Measurements from ENCODE around the gene RGS9BP. TPM values are rescaled to one million over a fixed set of nuclear protein-coding genes. Genes with fewer than 3 reads are reported as not detected.
A peak's percentile ranks its signal among the peaks of the same experiment; 100 is the strongest.

Gene RGS9BP
- total RNA-seq, 2 experiments from 2014 or later, result 0.18 to 0.32 TPM

DNA sequence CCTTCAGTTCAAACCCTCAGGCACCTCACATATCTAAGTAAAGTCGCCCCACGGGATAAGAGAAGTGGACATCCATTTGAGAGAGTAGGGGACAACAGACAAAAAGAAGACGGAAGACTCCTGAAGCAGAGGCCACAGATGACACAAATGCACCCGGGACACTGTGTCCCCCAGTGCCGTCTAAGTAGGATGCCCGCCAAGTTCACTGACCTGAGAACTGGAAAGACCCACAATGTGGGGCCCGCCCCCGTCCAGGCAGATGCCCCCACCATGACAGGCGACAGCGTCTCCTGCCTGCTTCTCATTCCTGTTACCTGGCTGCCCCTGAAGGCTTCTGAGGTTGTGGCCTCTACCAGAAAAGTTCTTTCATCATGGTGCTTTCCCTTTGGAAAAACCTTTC lies 17.6 kb upstream of the RGS9BP start:
- Mint-ChIP-seq H3K4me3 (no peak overlapping the region), H3K27ac (no peak overlapping the region), H3K4me1 (ENCODE audit: low read depth) (peaks cover 4% of the 10 kb centered on the region), H3K36me3 (ENCODE audit: low read depth) (peaks cover 2% of the 10 kb centered on the region), H3K27me3 (no peaks in the 10 kb centered on the region), H3K9me3 (no peaks in the 10 kb centered on the region)
- CTCF ChIA-PET, result no interaction called here
- POLR2A ChIA-PET, result no interaction called here
- DNase-seq (no peak), ATAC-seq (no peak)
- intact Hi-C loops (cut with micrococcal nuclease), result no loop called here
- TF ChIP-seq, protein P1, sequence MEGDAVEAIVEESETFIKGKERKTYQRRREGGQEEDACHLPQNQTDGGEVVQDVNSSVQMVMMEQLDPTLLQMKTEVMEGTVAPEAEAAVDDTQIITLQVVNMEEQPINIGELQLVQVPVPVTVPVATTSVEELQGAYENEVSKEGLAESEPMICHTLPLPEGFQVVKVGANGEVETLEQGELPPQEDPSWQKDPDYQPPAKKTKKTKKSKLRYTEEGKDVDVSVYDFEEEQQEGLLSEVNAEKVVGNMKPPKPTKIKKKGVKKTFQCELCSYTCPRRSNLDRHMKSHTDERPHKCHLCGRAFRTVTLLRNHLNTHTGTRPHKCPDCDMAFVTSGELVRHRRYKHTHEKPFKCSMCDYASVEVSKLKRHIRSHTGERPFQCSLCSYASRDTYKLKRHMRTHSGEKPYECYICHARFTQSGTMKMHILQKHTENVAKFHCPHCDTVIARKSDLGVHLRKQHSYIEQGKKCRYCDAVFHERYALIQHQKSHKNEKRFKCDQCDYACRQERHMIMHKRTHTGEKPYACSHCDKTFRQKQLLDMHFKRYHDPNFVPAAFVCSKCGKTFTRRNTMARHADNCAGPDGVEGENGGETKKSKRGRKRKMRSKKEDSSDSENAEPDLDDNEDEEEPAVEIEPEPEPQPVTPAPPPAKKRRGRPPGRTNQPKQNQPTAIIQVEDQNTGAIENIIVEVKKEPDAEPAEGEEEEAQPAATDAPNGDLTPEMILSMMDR (IDR thresholded peaks at IDR 0.05), result no peak

DNA sequence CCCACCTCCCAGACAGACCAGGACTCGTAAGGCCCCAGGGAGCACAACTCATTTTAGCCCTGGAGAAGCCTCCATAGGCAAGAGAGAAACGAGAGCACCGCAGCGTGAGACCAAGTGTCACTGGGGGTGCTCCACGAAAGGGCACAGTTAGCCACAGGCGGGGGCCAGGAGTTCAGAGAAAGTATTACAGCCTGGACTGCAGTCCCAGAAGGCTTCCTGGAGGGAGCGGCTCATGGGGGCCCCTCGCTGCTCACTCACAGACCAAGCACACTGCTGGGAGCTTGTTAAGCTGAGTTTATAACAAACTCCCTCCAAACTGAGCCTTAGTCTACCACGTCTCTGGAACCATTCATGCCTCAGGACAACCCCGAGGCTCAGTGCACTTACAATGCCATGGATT lies 17.1 kb upstream of the RGS9BP start:
- no peak for ATAC-seq
- POLR2A ChIA-PET, result no interaction called here
- peaks cover 4% of the 10 kb centered on the region for H3K4me1 Mint-ChIP-seq (ENCODE audit: low read depth)

DNA sequence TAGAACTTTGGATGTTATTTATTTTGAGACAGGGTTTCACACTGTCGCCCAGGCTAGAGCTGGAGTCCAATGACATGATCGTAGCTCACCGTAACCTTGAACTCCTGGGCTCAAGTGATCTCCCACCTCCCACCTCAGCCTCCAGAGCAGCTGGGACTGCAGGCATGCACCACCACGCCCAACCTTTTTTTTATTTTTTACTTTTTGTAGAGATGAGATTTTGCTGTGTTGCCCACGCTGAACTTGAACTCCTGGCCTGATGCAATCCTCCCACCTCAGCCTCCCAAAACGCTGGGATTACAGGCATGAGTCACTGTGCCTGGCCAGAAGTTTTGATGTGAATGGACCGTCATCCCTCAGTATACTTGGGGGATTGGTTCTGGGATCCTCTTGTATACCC lies 14.3 kb upstream of the RGS9BP start:
- ATAC-seq (no peak), DNase-seq (no peak)
- Mint-ChIP-seq H3K4me3 (no peak overlapping the region), H3K27me3 (no peaks in the 10 kb centered on the region), H3K4me1 (ENCODE audit: low read depth) (peaks cover 4% of the 10 kb centered on the region), H3K9me3 (no peaks in the 10 kb centered on the region), H3K27ac (no peak overlapping the region), H3K36me3 (ENCODE audit: low read depth) (peaks cover 1% of the 10 kb centered on the region)
- POLR2A ChIA-PET, result no interaction called here
- CTCF ChIA-PET, result no interaction called here
- intact Hi-C loops (cut with micrococcal nuclease), result no loop called here
- TF ChIP-seq, protein P1 (IDR thresholded peaks at IDR 0.05), result no peak

More for the DNA sequence above, 17.1 kb upstream of the RGS9BP start:
- CTCF ChIA-PET, result no interaction called here
- Mint-ChIP-seq H3K4me3 (no peak overlapping the region), H3K27me3 (no peaks in the 10 kb centered on the region), H3K9me3 (no peaks in the 10 kb centered on the region), H3K27ac (no peak overlapping the region), H3K36me3 (ENCODE audit: low read depth) (peaks cover 2% of the 10 kb centered on the region)
- intact Hi-C loops (cut with micrococcal nuclease), result no loop called here
- no peak for DNase-seq
- TF ChIP-seq, protein P1 (IDR thresholded peaks at IDR 0.05), result no peak

DNA sequence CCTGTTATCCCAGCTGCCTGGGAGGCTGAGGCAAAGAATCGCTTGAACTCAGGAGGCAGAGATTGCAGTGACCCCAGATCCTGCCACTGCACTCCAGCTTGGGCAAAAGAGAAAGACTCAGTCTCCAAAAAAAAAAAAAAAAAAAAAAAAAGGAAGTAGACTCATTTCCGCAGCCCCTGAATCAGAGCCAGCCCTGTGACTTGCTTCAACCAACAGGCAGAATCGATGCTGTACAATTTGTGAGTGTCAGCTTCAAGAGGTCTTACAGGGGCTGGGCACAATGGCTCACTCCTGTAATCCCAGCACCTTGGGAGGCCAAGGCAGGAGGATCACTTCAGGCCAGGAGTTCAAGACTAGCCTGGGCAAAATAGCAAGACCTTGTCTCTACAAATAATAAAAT lies 13.5 kb upstream of the RGS9BP start:
- Mint-ChIP-seq H3K4me1 (ENCODE audit: low read depth) (peaks cover 4% of the 10 kb centered on the region), H3K9me3 (no peaks in the 10 kb centered on the region), H3K4me3 (no peak overlapping the region), H3K27ac (no peak overlapping the region), H3K27me3 (no peaks in the 10 kb centered on the region), H3K36me3 (ENCODE audit: low read depth) (peaks cover 1% of the 10 kb centered on the region)
- DNase-seq, result peak; percentile 24
- ChIA-PET POLR2A (no interaction called here), CTCF (no interaction called here)
- TF ChIP-seq, protein P1 (IDR thresholded peaks at IDR 0.05), result no peak
- intact Hi-C loops (cut with micrococcal nuclease), result no loop called here
- peak; percentile 49 for ATAC-seq

DNA sequence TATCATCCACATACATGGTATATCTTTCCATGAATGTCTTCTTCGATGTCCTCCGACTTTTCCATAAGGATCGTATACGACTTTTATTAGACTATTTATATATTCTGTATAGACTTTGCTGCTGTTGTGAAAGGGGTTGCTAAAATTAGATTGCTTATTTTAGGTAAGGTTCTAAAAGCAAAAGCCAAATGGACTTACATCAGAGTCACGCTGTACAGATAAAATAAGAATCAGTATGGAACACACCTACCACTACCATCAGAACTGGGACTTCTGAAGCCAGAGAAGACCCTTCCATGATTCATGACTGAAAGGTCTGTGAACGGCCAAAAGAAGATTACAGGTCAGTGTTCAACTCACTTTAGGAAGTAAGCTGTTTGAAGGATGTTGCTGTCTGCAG lies 9.6 kb upstream of the RGS9BP start:
- POLR2A ChIA-PET, result no interaction called here
- no peaks in the 10 kb centered on the region for H3K27me3 Mint-ChIP-seq
- CTCF ChIA-PET, result no interaction called here
- no peak overlapping the region for H3K4me3 Mint-ChIP-seq
- no peak for ATAC-seq
- intact Hi-C loops (cut with micrococcal nuclease), result no loop called here
- TF ChIP-seq, protein P1 (IDR thresholded peaks at IDR 0.05), result no peak
- H3K9me3 Mint-ChIP-seq, result no peaks in the 10 kb centered on the region
- H3K36me3 Mint-ChIP-seq (ENCODE audit: low read depth), result peaks cover under 1% of the 10 kb centered on the region
- H3K4me1 Mint-ChIP-seq (ENCODE audit: low read depth), result peaks cover 13% of the 10 kb centered on the region
- no peak for DNase-seq
- no peak overlapping the region for H3K27ac Mint-ChIP-seq

Measured in activated CD8-positive, alpha-beta T cell treated with anti-CD3 and anti-CD28 coated beads for 36 hours (primary cell).